HepG2 (cell line): Measurements from ENCODE around the gene INO80E. TPM values are rescaled to one million over a fixed set of nuclear protein-coding genes. Genes with fewer than 3 reads are reported as not detected.
A peak's percentile ranks its signal among the peaks of the same experiment; 100 is the strongest.

ENCODE experiments used
- BORCS8-MEF2B ChIP-seq: sonication (generic); formaldehyde crosslinking; IDR thresholded peaks from 2 replicates; pipeline ENCODE4 v1.8.0; 2022; ENCODE audit warnings: mild to moderate bottlenecking, missing genetic modification reagents
- CEBPB ChIP-seq: IDR thresholded peaks from 2 replicates; pipeline ENCODE4 v1.6.1; 2011; ENCODE audit warnings: low read depth, low read length, improper control_type of control experiment, borderline replicate concordance
- CHD2 ChIP-seq: IDR thresholded peaks from 2 replicates; pipeline ENCODE4 v1.6.1; 2011; ENCODE audit warnings: low read depth, low read length, improper control_type of control experiment
- E2F2 ChIP-seq: sonication (generic); formaldehyde crosslinking; IDR thresholded peaks from 2 replicates; pipeline ENCODE4 v1.4.0; 2020; ENCODE audit warnings: missing genetic modification reagents, borderline replicate concordance
- FOXO1 ChIP-seq: sonication (generic); formaldehyde crosslinking; IDR thresholded peaks from 2 replicates; pipeline ENCODE4 v1.4.0; 2020; ENCODE audit warnings: missing genetic modification reagents
- GABPB1 ChIP-seq: IDR thresholded peaks from 2 replicates; pipeline ENCODE4 v1.6.1; 2016; ENCODE audit warnings: mild to moderate bottlenecking, missing genetic modification reagents, moderate library complexity, missing compliant biosample characterization
- HOXD1 ChIP-seq: sonication (generic); formaldehyde crosslinking; IDR thresholded peaks from 2 replicates; pipeline ENCODE4 v1.5.0; 2020; ENCODE audit warnings: missing genetic modification reagents
- MBD4 ChIP-seq: IDR thresholded peaks from 2 replicates; pipeline ENCODE4 v1.6.1; 2012; ENCODE audit warnings: low read length, inconsistent platforms, borderline replicate concordance
- MEIS2 ChIP-seq: sonication (generic); formaldehyde crosslinking; IDR thresholded peaks from 2 replicates; pipeline ENCODE4 v1.9.0; 2021; ENCODE audit warnings: mild to moderate bottlenecking, missing genetic modification reagents
- PRMT3 ChIP-seq: sonication (generic); formaldehyde crosslinking; IDR thresholded peaks from 2 replicates; pipeline ENCODE4 v1.8.1; 2022; ENCODE audit warnings: low read depth, mild to moderate bottlenecking, moderate library complexity, missing genetic modification reagents, borderline replicate concordance
- RFX1 ChIP-seq: fragments of 450-650 bp; IDR thresholded peaks from 2 replicates; pipeline ENCODE4 v1.6.1; 2017
- SCMH1 ChIP-seq: sonication (generic); formaldehyde crosslinking; IDR thresholded peaks from 2 replicates; pipeline ENCODE4 v1.9.0; 2021; ENCODE audit warnings: missing genetic modification reagents, mild to moderate bottlenecking, borderline replicate concordance
- SIN3A ChIP-seq: IDR thresholded peaks from 2 replicates; pipeline ENCODE4 v1.6.1; 2011; ENCODE audit warnings: low read depth, mild to moderate bottlenecking, control low read depth, low read length, borderline replicate concordance
- SRSF9 ChIP-seq: fragments of 200-400 bp; formaldehyde crosslinking; IDR thresholded peaks from 2 replicates; pipeline ENCODE4 v1.6.1; 2018; ENCODE audit warnings: borderline replicate concordance, mild to moderate bottlenecking, low read depth, low read length; ENCODE audit not compliant: insufficient read depth, poor library complexity, severe bottlenecking
- STAG1 ChIP-seq: sonication (generic); formaldehyde crosslinking; IDR thresholded peaks from 2 replicates; pipeline ENCODE4 v1.4.0; 2020; ENCODE audit warnings: missing genetic modification reagents
- ZNF101 ChIP-seq: sonication (generic); formaldehyde crosslinking; IDR thresholded peaks from 2 replicates; pipeline ENCODE4 v1.4.0; 2020; ENCODE audit warnings: mild to moderate bottlenecking, low read depth, missing genetic modification reagents, borderline replicate concordance
- ZNF251 ChIP-seq: sonication (generic); formaldehyde crosslinking; IDR thresholded peaks from 2 replicates; pipeline ENCODE4 v1.9.0; 2021; ENCODE audit warnings: mild to moderate bottlenecking, missing genetic modification reagents
- ZNF660 ChIP-seq: sonication (generic); formaldehyde crosslinking; IDR thresholded peaks from 2 replicates; pipeline ENCODE4 v1.5.1; 2020; ENCODE audit warnings: mild to moderate bottlenecking, low read depth, missing genetic modification reagents, borderline replicate concordance
- polyA plus RNA-seq, 8 experiments: library from polyadenylated mRNA; depleted of rRNA in 3 of 8; stranded (reverse) in 7 of 8; unstranded in 1 of 8; fragments of >200 nt; fragmentation: Illumina TruSeq in 4 of 8; extraction: Trizol in 4 of 8; gene quantifications; 2 replicates each; pipeline versions ENCODE4 v1.2.1 to v1.2.3, GENCODE V29; 2011 to 2016; ENCODE audit warnings: low read depth in 4 of 8, missing spikeins in 1 of 8, mixed read lengths in 1 of 8; ENCODE audit not compliant: insufficient read depth in 1 of 8
- total RNA-seq, 5 experiments: library from RNA; depleted of rRNA; stranded (reverse); fragments of >200 nt; fragmentation: Illumina TruSeq; extraction: Trizol; gene quantifications; 2 replicates each; pipeline ENCODE4 v1.2.3, GENCODE V29; 2016; ENCODE audit warnings: low read depth in 1 of 5
- TF ChIP-seq, protein P1 (sequence below): sonication (generic); formaldehyde crosslinking; IDR thresholded peaks from 2 replicates; pipeline ENCODE4 v1.4.0; 2020; ENCODE audit warnings: mild to moderate bottlenecking, missing genetic modification reagents
- TF ChIP-seq, protein P2 (sequence below): sonication (generic); formaldehyde crosslinking; conservative IDR thresholded peaks from 2 replicates; pipeline ENCODE4 v1.4.0; 2020; ENCODE audit warnings: missing genetic modification reagents
- TF ChIP-seq, protein P3 (sequence below): sonication (generic); formaldehyde crosslinking; IDR thresholded peaks from 2 replicates; pipeline ENCODE4 v1.5.0; 2020; ENCODE audit warnings: mild to moderate bottlenecking, missing genetic modification reagents, borderline replicate concordance

INO80E gene
- total and polyA plus RNA-seq, 2 of the 13 experiments (the other 11 are each of a cell fraction or from before 2014, with no cell fraction given) = 25.8 to 45.6 TPM

GRCh38 chr16:29995324-29995910, 624 bp upstream of the INO80E start, which contains the start of gene HIRIP3 (continued):
- TF ChIP-seq, protein P1, sequence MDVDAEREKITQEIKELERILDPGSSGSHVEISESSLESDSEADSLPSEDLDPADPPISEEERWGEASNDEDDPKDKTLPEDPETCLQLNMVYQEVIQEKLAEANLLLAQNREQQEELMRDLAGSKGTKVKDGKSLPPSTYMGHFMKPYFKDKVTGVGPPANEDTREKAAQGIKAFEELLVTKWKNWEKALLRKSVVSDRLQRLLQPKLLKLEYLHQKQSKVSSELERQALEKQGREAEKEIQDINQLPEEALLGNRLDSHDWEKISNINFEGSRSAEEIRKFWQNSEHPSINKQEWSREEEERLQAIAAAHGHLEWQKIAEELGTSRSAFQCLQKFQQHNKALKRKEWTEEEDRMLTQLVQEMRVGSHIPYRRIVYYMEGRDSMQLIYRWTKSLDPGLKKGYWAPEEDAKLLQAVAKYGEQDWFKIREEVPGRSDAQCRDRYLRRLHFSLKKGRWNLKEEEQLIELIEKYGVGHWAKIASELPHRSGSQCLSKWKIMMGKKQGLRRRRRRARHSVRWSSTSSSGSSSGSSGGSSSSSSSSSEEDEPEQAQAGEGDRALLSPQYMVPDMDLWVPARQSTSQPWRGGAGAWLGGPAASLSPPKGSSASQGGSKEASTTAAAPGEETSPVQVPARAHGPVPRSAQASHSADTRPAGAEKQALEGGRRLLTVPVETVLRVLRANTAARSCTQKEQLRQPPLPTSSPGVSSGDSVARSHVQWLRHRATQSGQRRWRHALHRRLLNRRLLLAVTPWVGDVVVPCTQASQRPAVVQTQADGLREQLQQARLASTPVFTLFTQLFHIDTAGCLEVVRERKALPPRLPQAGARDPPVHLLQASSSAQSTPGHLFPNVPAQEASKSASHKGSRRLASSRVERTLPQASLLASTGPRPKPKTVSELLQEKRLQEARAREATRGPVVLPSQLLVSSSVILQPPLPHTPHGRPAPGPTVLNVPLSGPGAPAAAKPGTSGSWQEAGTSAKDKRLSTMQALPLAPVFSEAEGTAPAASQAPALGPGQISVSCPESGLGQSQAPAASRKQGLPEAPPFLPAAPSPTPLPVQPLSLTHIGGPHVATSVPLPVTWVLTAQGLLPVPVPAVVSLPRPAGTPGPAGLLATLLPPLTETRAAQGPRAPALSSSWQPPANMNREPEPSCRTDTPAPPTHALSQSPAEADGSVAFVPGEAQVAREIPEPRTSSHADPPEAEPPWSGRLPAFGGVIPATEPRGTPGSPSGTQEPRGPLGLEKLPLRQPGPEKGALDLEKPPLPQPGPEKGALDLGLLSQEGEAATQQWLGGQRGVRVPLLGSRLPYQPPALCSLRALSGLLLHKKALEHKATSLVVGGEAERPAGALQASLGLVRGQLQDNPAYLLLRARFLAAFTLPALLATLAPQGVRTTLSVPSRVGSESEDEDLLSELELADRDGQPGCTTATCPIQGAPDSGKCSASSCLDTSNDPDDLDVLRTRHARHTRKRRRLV (CRISPR knock-in tag) = peak; percentile 24; the same call in 1 of the 2 replicates
- peak; percentile 73; the same call in 1 of the 2 replicates for TF ChIP-seq HOXD1 (CRISPR knock-in tag)
- no peak for TF ChIP-seq ZNF660
- peak; percentile 89; the same call in 1 of the 2 replicates for TF ChIP-seq E2F2 (CRISPR knock-in tag)
- no peak for TF ChIP-seq ZNF251 (CRISPR knock-in tag)
- TF ChIP-seq SCMH1 (CRISPR knock-in tag) = no peak
- peak; percentile 69; the same call in 1 of the 2 replicates for TF ChIP-seq ZNF101 (CRISPR knock-in tag)
- TF ChIP-seq BORCS8-MEF2B = peak; percentile 73; the same call in 1 of the 2 replicates
- TF ChIP-seq, protein P2, sequence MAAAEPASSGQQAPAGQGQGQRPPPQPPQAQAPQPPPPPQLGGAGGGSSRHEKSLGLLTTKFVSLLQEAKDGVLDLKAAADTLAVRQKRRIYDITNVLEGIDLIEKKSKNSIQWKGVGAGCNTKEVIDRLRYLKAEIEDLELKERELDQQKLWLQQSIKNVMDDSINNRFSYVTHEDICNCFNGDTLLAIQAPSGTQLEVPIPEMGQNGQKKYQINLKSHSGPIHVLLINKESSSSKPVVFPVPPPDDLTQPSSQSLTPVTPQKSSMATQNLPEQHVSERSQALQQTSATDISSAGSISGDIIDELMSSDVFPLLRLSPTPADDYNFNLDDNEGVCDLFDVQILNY = peak; percentile 53; the same call in 1 of the 2 replicates
- no peak for TF ChIP-seq CEBPB
- TF ChIP-seq MEIS2 (CRISPR knock-in tag) = 0 out of 2 replicates have a peak, but pooled peaks have one; percentile 59
- no peak for TF ChIP-seq STAG1
- no peak for TF ChIP-seq CHD2
- no peak for TF ChIP-seq MBD4
- TF ChIP-seq SIN3A = peak; percentile 29; the same call in 1 of the 2 replicates
- no peak for TF ChIP-seq GABPB1 (CRISPR knock-in tag)
- no peak; the same call in 1 of the 2 replicates for TF ChIP-seq PRMT3
- no peak for TF ChIP-seq SRSF9
- TF ChIP-seq RFX1 = no peak
- no peak for TF ChIP-seq FOXO1 (CRISPR knock-in tag)
- TF ChIP-seq, protein P3, sequence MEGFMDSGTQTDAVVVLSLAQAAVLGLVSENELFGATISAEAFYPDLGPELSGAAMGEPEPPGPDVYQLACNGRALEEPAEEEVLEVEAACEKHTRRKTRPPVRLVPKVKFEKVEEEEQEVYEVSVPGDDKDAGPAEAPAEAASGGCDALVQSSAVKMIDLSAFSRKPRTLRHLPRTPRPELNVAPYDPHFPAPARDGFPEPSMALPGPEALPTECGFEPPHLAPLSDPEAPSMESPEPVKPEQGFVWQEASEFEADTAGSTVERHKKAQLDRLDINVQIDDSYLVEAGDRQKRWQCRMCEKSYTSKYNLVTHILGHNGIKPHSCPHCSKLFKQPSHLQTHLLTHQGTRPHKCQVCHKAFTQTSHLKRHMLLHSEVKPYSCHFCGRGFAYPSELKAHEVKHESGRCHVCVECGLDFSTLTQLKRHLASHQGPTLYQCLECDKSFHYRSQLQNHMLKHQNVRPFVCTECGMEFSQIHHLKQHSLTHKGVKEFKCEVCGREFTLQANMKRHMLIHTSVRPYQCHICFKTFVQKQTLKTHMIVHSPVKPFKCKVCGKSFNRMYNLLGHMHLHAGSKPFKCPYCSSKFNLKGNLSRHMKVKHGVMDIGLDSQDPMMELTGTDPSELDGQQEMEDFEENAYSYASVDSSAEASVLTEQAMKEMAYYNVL (CRISPR knock-in tag) = no peak
